K562 (cell line): Measurements from ENCODE around the gene NELL1. TPM values are rescaled to one million over a fixed set of nuclear protein-coding genes. Genes with fewer than 3 reads are reported as not detected.

Experiments
- ATAC-seq: fragments of 200-7000 bp; cut with Tn5 transposase; 3 replicates; pipeline ENCODE4 v1.9.1; 2020; ENCODE audit warnings: moderate library complexity
- BruUV-seq: library from RNA; stranded (reverse); fragments of 400-500 nt; replicated peaks from 2 replicates; lab custom pipeline; 2021; lab: Mats Ljungman, UMichigan
- CTCF ChIA-PET: fragments of 300-600 bp; formaldehyde crosslinking; extraction: SDS; loops from one replicate; lab custom pipeline; 2021; ENCODE audit warnings: low intra/inter-chr PET ratio; lab: Yijun Ruan, JAX
- POLR2A ChIA-PET: fragments of 300-600, 350-650 bp; sonication (Branson Sonifier 250); formaldehyde crosslinking; extraction: SDS; loops from one replicate; lab custom pipeline; 2021; ENCODE audit warnings: antibody characterized with exemption, inconsistent platforms; lab: Yijun Ruan, JAX
- DNase-seq, 4 experiments: peaks; one replicate each; pipeline versions ENCODE4 v3.0.0 to v3.0.0-alpha.2; 2011 to 2018; ENCODE audit warnings: low spot score in 3 of 4, mixed read lengths in 3 of 4; ENCODE audit errors: extremely low read depth in 1 of 4
- FAIRE-seq: peaks from 2 replicates; lab custom pipeline; 2011; peaks lifted over from hg19 to GRCh38; lab: Jason Lieb, UNC
- H2AFZ ChIP-seq: 2 replicates; pipeline ENCODE4 v1.6.0; 2011; ENCODE audit warnings: low read depth, low read length, control low read depth, inconsistent platforms
- H3K27ac ChIP-seq: fragments of 200-600 bp; 3 replicates; pipeline ENCODE4 v1.8.0; 2011; ENCODE audit warnings: low read depth, mild to moderate bottlenecking, control low read depth, inconsistent platforms, low read length, moderate library complexity, mixed read lengths; ENCODE audit errors: extremely low read depth
- H3K27me3 ChIP-seq, 2 experiments: fragments of 300-600 bp in 1 of 2; 2 replicates in 1 of 2; 3 replicates in 1 of 2; pipeline versions ENCODE4 v1.6.0 to v1.8.0; 2011; ENCODE audit warnings: inconsistent platforms in 2 of 2, low read length in 2 of 2, mild to moderate bottlenecking in 1 of 2, mixed read lengths in 1 of 2, moderate library complexity in 1 of 2; ENCODE audit not compliant: control insufficient read depth in 2 of 2, insufficient read depth in 2 of 2
- H3K36me3 ChIP-seq: fragments of 300-600 bp; 3 replicates; pipeline ENCODE4 v1.8.0; 2011; ENCODE audit warnings: mild to moderate bottlenecking, low read length, inconsistent platforms; ENCODE audit not compliant: control insufficient read depth, insufficient read depth
- H3K4me1 ChIP-seq, 2 experiments: fragments of 200-600 bp in 1 of 2; replicated peaks in 1 of 2; 2 replicates in 1 of 2; 3 replicates in 1 of 2; pipeline versions ENCODE4 v1.5.1 to v1.8.0; 2011; ENCODE audit warnings: inconsistent platforms in 2 of 2, low read length in 2 of 2, mild to moderate bottlenecking in 1 of 2, mixed read lengths in 1 of 2, moderate library complexity in 1 of 2; ENCODE audit not compliant: control insufficient read depth in 2 of 2, insufficient read depth in 2 of 2
- H3K4me2 ChIP-seq: 2 replicates; pipeline ENCODE4 v1.6.1; 2011; ENCODE audit warnings: low read length, control low read depth, inconsistent platforms, mixed read lengths; ENCODE audit not compliant: insufficient read depth
- H3K4me3 ChIP-seq: fragments of 200-600 bp; sonication (generic), shearing (Covaris generic); 2 replicates; pipeline ENCODE4 v1.5.1; 2016; ENCODE audit warnings: control low read depth, inconsistent platforms
- H3K79me2 ChIP-seq: fragments of 200-600 bp; 3 replicates; pipeline ENCODE4 v1.8.0; 2011; ENCODE audit warnings: low read length, inconsistent platforms; ENCODE audit not compliant: control insufficient read depth, insufficient read depth
- H3K9ac ChIP-seq, 2 experiments: 2 replicates each; pipeline versions ENCODE4 v1.6.0 to v1.6.1; 2011; ENCODE audit warnings: low read depth in 2 of 2, low read length in 2 of 2, control low read depth in 1 of 2, inconsistent platforms in 1 of 2, mild to moderate bottlenecking in 1 of 2, mixed read lengths in 1 of 2; ENCODE audit not compliant: insufficient read depth in 1 of 2
- H3K9me1 ChIP-seq: one replicate; pipeline ENCODE4 v1.6.0; 2011; ENCODE audit warnings: inconsistent platforms, mild to moderate bottlenecking, low read length, moderate library complexity; ENCODE audit not compliant: control insufficient read depth, insufficient read depth
- H3K9me3 ChIP-seq: replicated peaks from 2 replicates; pipeline ENCODE4 v1.5.1; 2011; ENCODE audit warnings: low read depth, low read length, inconsistent platforms; ENCODE audit not compliant: control insufficient read depth, insufficient read depth
- H4K20me1 ChIP-seq: replicated peaks from 2 replicates; pipeline ENCODE4 v1.6.1; 2011; ENCODE audit warnings: low read length, inconsistent platforms, mixed read lengths; ENCODE audit not compliant: control insufficient read depth, insufficient read depth
- KDM2B ChIP-seq: fragments of 250-450 bp; sonication (Bioruptor Pico); IDR thresholded peaks from 2 replicates; pipeline ENCODE4 v1.8.0; 2021; ENCODE audit warnings: mild to moderate bottlenecking, moderate library complexity
- PRPF4 ChIP-seq: fragments of 200-400 bp; formaldehyde crosslinking; IDR thresholded peaks from one replicate; pipeline ENCODE4 v1.6.1; 2017; ENCODE audit warnings: low read length, low read depth, mild to moderate bottlenecking; ENCODE audit not compliant: insufficient read depth, poor library complexity, severe bottlenecking
- ZFX ChIP-seq: sonication (generic); formaldehyde crosslinking; IDR thresholded peaks from 2 replicates; pipeline ENCODE4 v1.8.0; 2022; ENCODE audit warnings: mild to moderate bottlenecking, missing genetic modification reagents, moderate library complexity
- WGBS: fragments of 100-300 bp; shearing (Covaris generic); methylation state at CpG from one replicate; pipeline ENCODE4 v1.1.6; 2016; ENCODE audit warnings: low coverage, mixed read lengths; ENCODE audit not compliant: insufficient coverage; ENCODE audit errors: missing lambda C conversion rate; 5-methylcytosine and 5-hydroxymethylcytosine counted together
- in situ Hi-C: fragments of 300-500 bp; cut with MboI; formaldehyde crosslinking; loops from 4 replicates; pipeline ENCODE4 v1.15.0; 2018; ENCODE audit warnings: inconsistent platforms, mixed read lengths
- intact Hi-C: fragments of 100-400 bp; cut with micrococcal nuclease; formaldehyde crosslinking; loops from 2 replicates; pipeline ENCODE4 v1.14.2; 2022
- polyA plus RNA-seq, 8 experiments: library from polyadenylated mRNA; depleted of rRNA in 4 of 8; stranded (reverse) in 5 of 8; unstranded in 3 of 8; fragments of >200 nt; fragmentation: Nextera tagmentation in 2 of 8; fragmentation: Illumina TruSeq in 1 of 8; extraction: Ambion mirVana in 2 of 8; extraction: Trizol in 1 of 8; gene quantifications; 2 replicates each; pipeline versions ENCODE4 v1.2.1 to v1.2.3, GENCODE V29; 2011 to 2014; ENCODE audit warnings: inconsistent platforms in 1 of 8, missing spikeins in 1 of 8
- total RNA-seq, 7 experiments: library from RNA; depleted of rRNA in 6 of 7; stranded (reverse); fragments of >200 nt in 6 of 7; fragmentation: Illumina TruSeq in 2 of 7; extraction: Trizol in 2 of 7; gene quantifications; 2 replicates each; pipeline versions ENCODE4 v1.2.1 to v1.2.3, GENCODE V29; 2011 to 2021; ENCODE audit warnings: low replicate concordance in 1 of 7
- TF ChIP-seq, protein P1 (sequence below): sonication (generic); formaldehyde crosslinking; IDR thresholded peaks from 2 replicates; pipeline ENCODE4 v1.8.0; 2022; ENCODE audit warnings: mild to moderate bottlenecking, missing genetic modification reagents

Gene NELL1
- total and polyA plus RNA-seq, 9 of the 15 experiments (the other 6 are each of a cell fraction or from before 2014, with no cell fraction given) = not detected

DNA sequence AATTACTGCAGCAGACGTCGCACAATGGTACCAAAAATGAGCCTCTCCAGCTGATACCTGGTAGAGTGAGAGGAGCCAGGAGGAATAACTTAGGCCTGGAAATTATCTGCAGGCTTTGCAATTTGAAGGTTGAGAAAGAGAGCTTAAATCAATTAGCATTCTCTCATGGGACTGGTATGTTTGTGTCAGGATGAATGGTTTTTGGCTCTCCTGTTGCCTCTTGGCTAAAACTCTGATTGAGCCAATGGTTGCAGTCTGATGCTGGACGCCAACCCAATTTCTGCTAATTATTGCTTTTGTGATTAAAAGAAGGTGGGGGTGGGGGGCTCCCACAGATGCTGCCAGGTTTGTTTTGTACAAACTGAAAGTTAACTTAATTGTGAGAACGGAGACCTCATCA is 12.5 kb upstream of the NELL1 start:
- in situ Hi-C loops = loop anchor here (10.0 kb wide), 1 partner anchor 858 kb away; no protein-coding TSS in a partner anchor
- peaks cover 0 to 6% of the 10 kb centered on the region in 2 experiments; a peak in 2 of 5 replicates for H3K27me3 ChIP-seq
- no peak overlapping the region for H2AFZ ChIP-seq
- H3K4me2 ChIP-seq = no peak overlapping the region
- H3K4me1 ChIP-seq = no peaks in the 10 kb centered on the region
- ATAC-seq = no peak
- H3K4me3 ChIP-seq = no peak overlapping the region
- 0% methylated on average over 4 of the region's 4 CpGs for WGBS
- H3K27ac ChIP-seq = no peak overlapping the region
- H3K79me2 ChIP-seq = no peaks in the 10 kb centered on the region
- FAIRE-seq = no peak
- H3K9me3 ChIP-seq = no peaks in the 10 kb centered on the region; the same call in 1 of the 2 replicates
- H3K36me3 ChIP-seq = no peaks in the 10 kb centered on the region
- no peak for TF ChIP-seq ZFX
- no peak for TF ChIP-seq PRPF4
- TF ChIP-seq, protein P1, sequence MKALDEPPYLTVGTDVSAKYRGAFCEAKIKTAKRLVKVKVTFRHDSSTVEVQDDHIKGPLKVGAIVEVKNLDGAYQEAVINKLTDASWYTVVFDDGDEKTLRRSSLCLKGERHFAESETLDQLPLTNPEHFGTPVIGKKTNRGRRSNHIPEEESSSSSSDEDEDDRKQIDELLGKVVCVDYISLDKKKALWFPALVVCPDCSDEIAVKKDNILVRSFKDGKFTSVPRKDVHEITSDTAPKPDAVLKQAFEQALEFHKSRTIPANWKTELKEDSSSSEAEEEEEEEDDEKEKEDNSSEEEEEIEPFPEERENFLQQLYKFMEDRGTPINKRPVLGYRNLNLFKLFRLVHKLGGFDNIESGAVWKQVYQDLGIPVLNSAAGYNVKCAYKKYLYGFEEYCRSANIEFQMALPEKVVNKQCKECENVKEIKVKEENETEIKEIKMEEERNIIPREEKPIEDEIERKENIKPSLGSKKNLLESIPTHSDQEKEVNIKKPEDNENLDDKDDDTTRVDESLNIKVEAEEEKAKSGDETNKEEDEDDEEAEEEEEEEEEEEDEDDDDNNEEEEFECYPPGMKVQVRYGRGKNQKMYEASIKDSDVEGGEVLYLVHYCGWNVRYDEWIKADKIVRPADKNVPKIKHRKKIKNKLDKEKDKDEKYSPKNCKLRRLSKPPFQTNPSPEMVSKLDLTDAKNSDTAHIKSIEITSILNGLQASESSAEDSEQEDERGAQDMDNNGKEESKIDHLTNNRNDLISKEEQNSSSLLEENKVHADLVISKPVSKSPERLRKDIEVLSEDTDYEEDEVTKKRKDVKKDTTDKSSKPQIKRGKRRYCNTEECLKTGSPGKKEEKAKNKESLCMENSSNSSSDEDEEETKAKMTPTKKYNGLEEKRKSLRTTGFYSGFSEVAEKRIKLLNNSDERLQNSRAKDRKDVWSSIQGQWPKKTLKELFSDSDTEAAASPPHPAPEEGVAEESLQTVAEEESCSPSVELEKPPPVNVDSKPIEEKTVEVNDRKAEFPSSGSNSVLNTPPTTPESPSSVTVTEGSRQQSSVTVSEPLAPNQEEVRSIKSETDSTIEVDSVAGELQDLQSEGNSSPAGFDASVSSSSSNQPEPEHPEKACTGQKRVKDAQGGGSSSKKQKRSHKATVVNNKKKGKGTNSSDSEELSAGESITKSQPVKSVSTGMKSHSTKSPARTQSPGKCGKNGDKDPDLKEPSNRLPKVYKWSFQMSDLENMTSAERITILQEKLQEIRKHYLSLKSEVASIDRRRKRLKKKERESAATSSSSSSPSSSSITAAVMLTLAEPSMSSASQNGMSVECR = no peak
- no peak for TF ChIP-seq KDM2B (CRISPR knock-in tag)
- no TSS peak for BruUV-seq
- H4K20me1 ChIP-seq = no peaks in the 10 kb centered on the region
- intact Hi-C loops = no loop called here
- POLR2A ChIA-PET = no interaction called here
- H3K9me1 ChIP-seq = no peaks in the 10 kb centered on the region
- DNase-seq = no peak
- CTCF ChIA-PET = no interaction called here
- no peak overlapping the region for H3K9ac ChIP-seq
